WI38 (cell line): ENCODE data around the gene AKR1A1.

ENCODE experiments used
- H3K4me3 ChIP-seq: 2 replicates; pipeline ENCODE4 v1.5.1; 2011; ENCODE audit warnings: low read depth, mild to moderate bottlenecking, control low read depth, low read length
- TF ChIP-seq, protein P1 (sequence below): IDR thresholded peaks from 2 replicates; pipeline ENCODE4 v1.5.1; 2012; ENCODE audit warnings: low read depth, mild to moderate bottlenecking, control low read depth, low read length

AKR1A1 gene

GRCh38 chr1:45545553-45546310 lies 4.9 kb upstream of the AKR1A1 start:
- no peak overlapping the region for H3K4me3 ChIP-seq
- TF ChIP-seq, protein P1, sequence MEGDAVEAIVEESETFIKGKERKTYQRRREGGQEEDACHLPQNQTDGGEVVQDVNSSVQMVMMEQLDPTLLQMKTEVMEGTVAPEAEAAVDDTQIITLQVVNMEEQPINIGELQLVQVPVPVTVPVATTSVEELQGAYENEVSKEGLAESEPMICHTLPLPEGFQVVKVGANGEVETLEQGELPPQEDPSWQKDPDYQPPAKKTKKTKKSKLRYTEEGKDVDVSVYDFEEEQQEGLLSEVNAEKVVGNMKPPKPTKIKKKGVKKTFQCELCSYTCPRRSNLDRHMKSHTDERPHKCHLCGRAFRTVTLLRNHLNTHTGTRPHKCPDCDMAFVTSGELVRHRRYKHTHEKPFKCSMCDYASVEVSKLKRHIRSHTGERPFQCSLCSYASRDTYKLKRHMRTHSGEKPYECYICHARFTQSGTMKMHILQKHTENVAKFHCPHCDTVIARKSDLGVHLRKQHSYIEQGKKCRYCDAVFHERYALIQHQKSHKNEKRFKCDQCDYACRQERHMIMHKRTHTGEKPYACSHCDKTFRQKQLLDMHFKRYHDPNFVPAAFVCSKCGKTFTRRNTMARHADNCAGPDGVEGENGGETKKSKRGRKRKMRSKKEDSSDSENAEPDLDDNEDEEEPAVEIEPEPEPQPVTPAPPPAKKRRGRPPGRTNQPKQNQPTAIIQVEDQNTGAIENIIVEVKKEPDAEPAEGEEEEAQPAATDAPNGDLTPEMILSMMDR: no peak

- H3K4me3 ChIP-seq: peak overlapping the region; percentile 91
- TF ChIP-seq, protein P1: no peak
Measured at GRCh38 chr1:45551684-45552083, 1.1 kb downstream of the AKR1A1 start.

DNA sequence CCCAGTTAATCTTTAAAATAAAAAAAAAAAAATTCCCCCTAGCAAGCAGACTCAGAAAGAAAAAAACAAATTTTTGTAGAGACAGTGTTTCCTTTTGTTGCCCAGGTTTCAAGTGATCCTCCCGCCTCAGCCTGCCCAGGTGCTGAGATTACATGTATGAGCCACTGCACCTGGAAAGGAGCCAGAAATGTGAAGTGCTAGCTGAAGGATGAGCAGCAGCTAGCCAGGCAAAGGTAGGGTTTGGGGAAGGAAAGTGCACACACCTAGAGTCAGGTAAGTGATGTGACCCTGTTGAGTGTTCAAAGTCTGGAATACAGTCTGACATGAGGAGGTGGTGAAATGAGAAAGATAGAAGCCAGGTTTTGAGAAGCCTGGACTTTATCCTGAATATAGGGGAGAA lies 1.7 kb downstream of the AKR1A1 start:
- no peak overlapping the region for H3K4me3 ChIP-seq
- TF ChIP-seq, protein P1: no peak

DNA sequence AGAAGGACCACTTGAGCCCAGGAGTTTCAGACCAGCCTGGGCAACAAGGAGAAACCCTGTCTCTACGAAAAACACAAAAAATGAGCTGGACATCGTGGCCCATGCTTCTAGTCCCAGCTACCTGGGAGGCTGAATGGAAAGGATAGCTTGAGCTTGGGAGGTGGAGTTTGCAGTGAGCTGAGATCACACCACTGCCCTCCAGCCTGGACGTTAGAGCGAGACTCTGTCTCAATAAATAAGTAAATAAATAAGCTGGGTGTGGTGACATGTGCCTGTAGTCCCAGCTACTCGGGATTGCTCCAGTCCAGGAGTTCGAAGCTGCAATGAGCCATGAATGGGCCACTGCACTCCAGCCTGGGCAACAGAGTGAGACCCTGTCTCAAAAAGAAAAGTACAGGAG lies 3.6 kb downstream of the AKR1A1 start:
- no peak overlapping the region for H3K4me3 ChIP-seq
- TF ChIP-seq, protein P1: no peak

GRCh38 chr1:45557422-45557944 lies 6.9 kb downstream of the AKR1A1 start:
- TF ChIP-seq, protein P1: no peak
- no peak overlapping the region for H3K4me3 ChIP-seq

GRCh38 chr1:45563843-45564242 lies 13.2 kb downstream of the AKR1A1 start:
- no peak overlapping the region for H3K4me3 ChIP-seq
- TF ChIP-seq, protein P1: no peak

DNA sequence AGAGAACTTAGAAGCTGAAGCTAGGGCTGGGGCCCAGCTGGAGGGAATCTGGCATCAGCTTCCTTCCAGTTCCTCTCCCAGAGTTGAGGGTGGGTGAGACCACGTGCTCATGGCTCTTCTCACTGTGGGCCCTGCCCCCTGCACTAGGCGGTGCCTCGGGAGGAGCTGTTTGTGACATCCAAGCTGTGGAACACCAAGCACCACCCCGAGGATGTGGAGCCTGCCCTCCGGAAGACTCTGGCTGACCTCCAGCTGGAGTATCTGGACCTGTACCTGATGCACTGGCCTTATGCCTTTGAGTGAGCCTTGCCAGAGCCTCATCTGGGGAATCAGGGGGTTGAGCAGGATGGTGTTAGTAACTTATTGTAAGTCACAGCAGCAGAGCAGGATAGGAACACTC lies 16.1 kb downstream of the AKR1A1 start:
- TF ChIP-seq, protein P1: no peak
- H3K4me3 ChIP-seq: no peak overlapping the region
